SK-N-SH (cell line): ENCODE results near the gene BORCS5. TPM values are rescaled to one million over a fixed set of nuclear protein-coding genes. Genes with fewer than 3 reads are reported as not detected.

Source experiments
- CTCF ChIA-PET: fragments of 300-600, 350-600 bp; formaldehyde crosslinking; extraction: SDS; loops from one replicate; lab custom pipeline; 2021; lab: Yijun Ruan, JAX
- POLR2A ChIA-PET: fragments of 350-600 bp; sonication (Branson Sonifier 250); formaldehyde crosslinking; extraction: SDS; loops from one replicate; lab custom pipeline; 2020; ENCODE audit warnings: antibody characterized with exemption, inconsistent platforms; lab: Yijun Ruan, JAX
- DNase-seq: peaks from one replicate; pipeline ENCODE4 v3.0.0; 2012
- H2AFZ ChIP-seq: fragments of 200-600 bp; sonication (generic); 2 replicates; pipeline ENCODE4 v1.8.1; 2016; ENCODE audit warnings: antibody characterized with exemption, mild to moderate bottlenecking, low read depth
- H3F3A ChIP-seq: fragments of 200-600 bp; sonication (generic); replicated peaks from 2 replicates; pipeline ENCODE3; 2016; ENCODE audit warnings: antibody characterized with exemption, mild to moderate bottlenecking; ENCODE audit not compliant: insufficient read depth
- H3K27ac ChIP-seq, 2 experiments: fragments of 200-500 bp in 1 of 2; fragments of 200-600 bp in 1 of 2; sonication (Bioruptor generic) in 1 of 2; sonication (generic), shearing (Covaris generic) in 1 of 2; 2 replicates each; pipeline versions ENCODE4 v1.5.1 to v1.6.1; 2014 to 2016; ENCODE audit warnings: low read depth in 2 of 2, inconsistent platforms in 1 of 2, low read length in 1 of 2, mild to moderate bottlenecking in 1 of 2, mixed read lengths in 1 of 2
- H3K27me3 ChIP-seq: fragments of 200-600 bp; sonication (generic), shearing (Covaris generic); 2 replicates; pipeline ENCODE4 v1.6.1; 2016; ENCODE audit warnings: mixed run types; ENCODE audit not compliant: insufficient read depth
- H3K36me3 ChIP-seq, 2 experiments: fragments of 200-500 bp in 1 of 2; fragments of 200-600 bp in 1 of 2; sonication (Bioruptor generic) in 1 of 2; sonication (generic) in 1 of 2; replicated peaks in 1 of 2; 2 replicates each; pipeline versions ENCODE3 to v1.5.1; 2014 to 2016; ENCODE audit warnings: low read length in 1 of 2, mild to moderate bottlenecking in 1 of 2; ENCODE audit not compliant: insufficient read depth in 2 of 2, control insufficient read depth in 1 of 2
- H3K4me1 ChIP-seq, 2 experiments: fragments of 200-500 bp in 1 of 2; fragments of 200-600 bp in 1 of 2; sonication (Bioruptor generic) in 1 of 2; sonication (generic), shearing (Covaris generic) in 1 of 2; 2 replicates each; pipeline versions ENCODE4 v1.5.1 to v1.6.1; 2014 to 2016; ENCODE audit warnings: low read depth in 1 of 2, low read length in 1 of 2, mixed run types in 1 of 2; ENCODE audit not compliant: insufficient read depth in 2 of 2, control insufficient read depth in 1 of 2
- H3K4me2 ChIP-seq: fragments of 200-600 bp; sonication (generic), shearing (Covaris generic); 2 replicates; pipeline ENCODE4 v1.6.1; 2017; ENCODE audit warnings: mixed run types
- H3K4me3 ChIP-seq, 2 experiments: fragments of 200-500 bp in 1 of 2; fragments of 200-600 bp in 1 of 2; sonication (Bioruptor generic) in 1 of 2; sonication (generic), shearing (Covaris generic) in 1 of 2; 2 replicates each; pipeline versions ENCODE4 v1.5.1 to v1.8.1; 2014 to 2016; ENCODE audit warnings: low read depth in 2 of 2, inconsistent platforms in 1 of 2, low read length in 1 of 2, mild to moderate bottlenecking in 1 of 2, mixed read lengths in 1 of 2, moderate library complexity in 1 of 2
- H3K79me2 ChIP-seq: fragments of 200-600 bp; sonication (generic); 2 replicates; pipeline ENCODE4 v1.8.1; 2017; ENCODE audit warnings: mild to moderate bottlenecking; ENCODE audit not compliant: insufficient read depth
- H3K9ac ChIP-seq: fragments of 200-600 bp; sonication (generic); 2 replicates; pipeline ENCODE4 v1.6.1; 2017; ENCODE audit warnings: mixed run types
- H3K9me2 ChIP-seq: fragments of 200-600 bp; sonication (generic); 2 replicates; pipeline ENCODE4 v1.6.1; 2017; ENCODE audit warnings: mixed run types
- H3K9me3 ChIP-seq: fragments of 200-600 bp; sonication (generic); 2 replicates; pipeline ENCODE4 v1.6.1; 2017; ENCODE audit warnings: mixed run types, mild to moderate bottlenecking, moderate library complexity
- H4K20me1 ChIP-seq: fragments of 200-600 bp; sonication (generic); 2 replicates; pipeline ENCODE4 v1.6.1; 2017; ENCODE audit warnings: mild to moderate bottlenecking, mixed run types; ENCODE audit not compliant: insufficient read depth
- CHD2 ChIP-seq: fragments of 150-350 bp; IDR thresholded peaks from 2 replicates; pipeline ENCODE4 v1.6.1; 2018; ENCODE audit warnings: low read length; ENCODE audit not compliant: partially characterized antibody
- ELF1 ChIP-seq: IDR thresholded peaks from 2 replicates; pipeline ENCODE4 v1.4.0; 2012
- EZH2phosphoT487 ChIP-seq: fragments of 200-600 bp; sonication (generic); IDR thresholded peaks from 2 replicates; pipeline ENCODE4 v1.6.1; 2017; ENCODE audit warnings: low read depth, mixed run types, mild to moderate bottlenecking, antibody characterized with exemption, moderate library complexity, borderline replicate concordance
- FOXJ3 ChIP-seq: sonication (generic); formaldehyde crosslinking; IDR thresholded peaks from 2 replicates; pipeline ENCODE4 v1.5.1; 2020; ENCODE audit warnings: mild to moderate bottlenecking, missing genetic modification reagents
- GABPA ChIP-seq: IDR thresholded peaks from 2 replicates; pipeline ENCODE4 v1.4.0; 2012; ENCODE audit warnings: low read depth, mild to moderate bottlenecking
- JUND ChIP-seq: IDR thresholded peaks from 2 replicates; pipeline ENCODE4 v1.4.0; 2012
- POLR2AphosphoS5 ChIP-seq: IDR thresholded peaks from 2 replicates; pipeline ENCODE4 v1.6.1; 2012; ENCODE audit warnings: low read depth, low read length
- RAD21 ChIP-seq: IDR thresholded peaks from 2 replicates; pipeline ENCODE4 v1.6.1; 2012; ENCODE audit warnings: mild to moderate bottlenecking, low read length
- REST ChIP-seq: IDR thresholded peaks from 2 replicates; pipeline ENCODE4 v1.6.1; 2012; ENCODE audit warnings: mild to moderate bottlenecking, low read depth, low read length, moderate library complexity
- SMC3 ChIP-seq: IDR thresholded peaks from 2 replicates; pipeline ENCODE4 v1.6.1; 2012; ENCODE audit warnings: low read depth, low read length, improper control_type of control experiment
- TAF1 ChIP-seq: IDR thresholded peaks from 2 replicates; pipeline ENCODE4 v1.6.1; 2012; ENCODE audit warnings: low read depth, mild to moderate bottlenecking, low read length, moderate library complexity, borderline replicate concordance
- USF2 ChIP-seq: fragments of 150-350 bp; IDR thresholded peaks from 2 replicates; pipeline ENCODE4 v1.6.1; 2017; ENCODE audit warnings: antibody characterized with exemption, low read length, low read depth, borderline replicate concordance
- YY1 ChIP-seq: IDR thresholded peaks from 2 replicates; pipeline ENCODE4 v1.4.0; 2012; ENCODE audit warnings: low read depth, mild to moderate bottlenecking
- WGBS: methylation state at CpG from one replicate; pipeline ENCODE4 v1.1.6; 2017; ENCODE audit warnings: low lambda C conversion rate; 5-methylcytosine and 5-hydroxymethylcytosine counted together
- polyA plus RNA-seq, 3 experiments: library from polyadenylated mRNA; depleted of rRNA; stranded (reverse); fragments of >200 nt; gene quantifications; 2 replicates each; pipeline ENCODE4 v1.2.3, GENCODE V29; 2012
- TF ChIP-seq, protein P1 (sequence below): fragments of 150-350 bp; IDR thresholded peaks from 2 replicates; pipeline ENCODE4 v1.6.1; 2016; ENCODE audit warnings: mild to moderate bottlenecking, low read depth, low read length

BORCS5 gene
- polyA plus RNA-seq, 1 of the 3 experiments (the other 2 are of a cell fraction), result 16.3 TPM

- ChIA-PET CTCF (no interaction called here), POLR2A (no interaction called here)
- 97% methylated on average over 3 of the region's 3 CpGs for whole genome bisulfite sequencing
- Histone ChIP-seq H3K27me3 (no peaks in the 10 kb centered on the region), H3K27ac (no peak overlapping the region), H3K79me2 (no peaks in the 10 kb centered on the region), H3K9ac (no peak overlapping the region), H3K4me1 (peaks cover 8 to 15% of the 10 kb centered on the region in 2 experiments; a peak in 3 of 4 replicates), H3F3A (peaks cover 4% of the 10 kb centered on the region), H3K9me2 (no peaks in the 10 kb centered on the region), H3K36me3 (peaks cover 0 to 3% of the 10 kb centered on the region in 2 experiments), H3K4me3 (no peak overlapping the region), H2AFZ (no peak overlapping the region), H4K20me1 (no peaks in the 10 kb centered on the region), H3K9me3 (no peaks in the 10 kb centered on the region), H3K4me2 (no peak overlapping the region)
- TF ChIP-seq SMC3 (no peak), YY1 (no peak), JUND (no peak), TAF1 (no peak), RAD21 (no peak), REST (no peak), FOXJ3 (no peak), ELF1 (no peak), USF2 (no peak), EZH2phosphoT487 (no peak), GABPA (no peak), CHD2 (no peak), POLR2AphosphoS5 (no peak)
- TF ChIP-seq, protein P1, sequence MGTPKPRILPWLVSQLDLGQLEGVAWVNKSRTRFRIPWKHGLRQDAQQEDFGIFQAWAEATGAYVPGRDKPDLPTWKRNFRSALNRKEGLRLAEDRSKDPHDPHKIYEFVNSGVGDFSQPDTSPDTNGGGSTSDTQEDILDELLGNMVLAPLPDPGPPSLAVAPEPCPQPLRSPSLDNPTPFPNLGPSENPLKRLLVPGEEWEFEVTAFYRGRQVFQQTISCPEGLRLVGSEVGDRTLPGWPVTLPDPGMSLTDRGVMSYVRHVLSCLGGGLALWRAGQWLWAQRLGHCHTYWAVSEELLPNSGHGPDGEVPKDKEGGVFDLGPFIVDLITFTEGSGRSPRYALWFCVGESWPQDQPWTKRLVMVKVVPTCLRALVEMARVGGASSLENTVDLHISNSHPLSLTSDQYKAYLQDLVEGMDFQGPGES, result no peak
- no peak for DNase-seq
These were observed 43.9 kb downstream of the BORCS5 start for GRCh38 chr12:12400793-12401192.
